Hepatocyte (in vitro differentiated cells): ENCODE data around the gene OBSCN. TPM values are rescaled to one million over a fixed set of nuclear protein-coding genes. Genes with fewer than 3 reads are reported as not detected.

ENCODE experiments used
- DNase-seq: peaks from one replicate; pipeline ENCODE4 v3.0.0-alpha.2; 2016; ENCODE audit warnings: low spot score
- H2AFZ ChIP-seq: fragments of 200-600 bp; sonication (generic); 2 replicates; pipeline ENCODE4 v1.6.0; 2016; ENCODE audit warnings: antibody characterized with exemption, mild to moderate bottlenecking
- H3K27ac ChIP-seq: fragments of 200-600 bp; sonication (generic); 2 replicates; pipeline ENCODE4 v1.5.1; 2016; ENCODE audit warnings: mild to moderate bottlenecking
- H3K27me3 ChIP-seq: fragments of 200-600 bp; sonication (generic); 2 replicates; pipeline ENCODE4 v1.6.1; 2016
- H3K36me3 ChIP-seq: fragments of 200-600 bp; sonication (generic); replicated peaks from 2 replicates; pipeline ENCODE4 v1.5.1; 2016; ENCODE audit warnings: low read depth; ENCODE audit not compliant: insufficient read depth
- H3K4me1 ChIP-seq: fragments of 200-600 bp; sonication (generic); 2 replicates; pipeline ENCODE4 v1.5.1; 2016; ENCODE audit warnings: mild to moderate bottlenecking, moderate library complexity; ENCODE audit not compliant: insufficient read depth
- H3K4me2 ChIP-seq: fragments of 200-600 bp; sonication (generic); 2 replicates; pipeline ENCODE4 v1.6.0; 2016
- H3K4me3 ChIP-seq: fragments of 200-600 bp; sonication (generic); 2 replicates; pipeline ENCODE4 v1.5.1; 2016; ENCODE audit warnings: mild to moderate bottlenecking
- H3K79me2 ChIP-seq: fragments of 200-600 bp; sonication (generic); 2 replicates; pipeline ENCODE4 v1.6.0; 2017; ENCODE audit warnings: mild to moderate bottlenecking
- H3K9me2 ChIP-seq: fragments of 200-600 bp; sonication (generic); replicated peaks from 2 replicates; pipeline ENCODE4 v1.6.0; 2017; ENCODE audit warnings: mild to moderate bottlenecking; ENCODE audit not compliant: insufficient read depth
- H3K9me3 ChIP-seq: fragments of 200-600 bp; sonication (generic); 2 replicates; pipeline ENCODE4 v1.5.1; 2016; ENCODE audit warnings: low read depth, mild to moderate bottlenecking
- H4K20me1 ChIP-seq: fragments of 200-600 bp; sonication (generic); 2 replicates; pipeline ENCODE4 v1.6.0; 2016; ENCODE audit warnings: mild to moderate bottlenecking; ENCODE audit not compliant: insufficient read depth, poor library complexity, severe bottlenecking
- CTCF ChIP-seq: fragments of 200-600 bp; sonication (generic); IDR thresholded peaks from 2 replicates; pipeline ENCODE4 v1.5.1; 2016; ENCODE audit warnings: antibody characterized with exemption, mild to moderate bottlenecking; ENCODE audit not compliant: poor library complexity
- EZH2 ChIP-seq: fragments of 200-600 bp; sonication (generic); IDR thresholded peaks from 2 replicates; pipeline ENCODE4 v1.6.1; 2016; ENCODE audit warnings: antibody characterized with exemption, mild to moderate bottlenecking, borderline replicate concordance
- EZH2phosphoT487 ChIP-seq: fragments of 200-600 bp; sonication (generic); IDR thresholded peaks from one replicate; pipeline ENCODE4 v1.6.1; 2018; ENCODE audit warnings: antibody characterized with exemption, mild to moderate bottlenecking, low read depth, moderate library complexity; ENCODE audit not compliant: unreplicated experiment, severe bottlenecking
- WGBS: methylation state at CpG from one replicate; pipeline ENCODE4 v1.1.6; 2016; ENCODE audit warnings: low lambda C conversion rate; ENCODE audit errors: missing lambda C conversion rate; 5-methylcytosine and 5-hydroxymethylcytosine counted together
- polyA plus RNA-seq: library from polyadenylated mRNA; unstranded; fragments of >200 nt; fragmentation: Nextera tagmentation; extraction: Ambion mirVana; gene quantifications from 2 replicates; pipeline ENCODE4 v1.2.1, GENCODE V29; 2016
- total RNA-seq: library from RNA; depleted of rRNA; stranded (reverse); fragments of >200 nt; gene quantifications from 2 replicates; pipeline ENCODE4 v1.2.3, GENCODE V29; 2014

The OBSCN gene
- total and polyA plus RNA-seq, 2 experiments from 2014 or later = 15.0 to 22.4 TPM

DNA sequence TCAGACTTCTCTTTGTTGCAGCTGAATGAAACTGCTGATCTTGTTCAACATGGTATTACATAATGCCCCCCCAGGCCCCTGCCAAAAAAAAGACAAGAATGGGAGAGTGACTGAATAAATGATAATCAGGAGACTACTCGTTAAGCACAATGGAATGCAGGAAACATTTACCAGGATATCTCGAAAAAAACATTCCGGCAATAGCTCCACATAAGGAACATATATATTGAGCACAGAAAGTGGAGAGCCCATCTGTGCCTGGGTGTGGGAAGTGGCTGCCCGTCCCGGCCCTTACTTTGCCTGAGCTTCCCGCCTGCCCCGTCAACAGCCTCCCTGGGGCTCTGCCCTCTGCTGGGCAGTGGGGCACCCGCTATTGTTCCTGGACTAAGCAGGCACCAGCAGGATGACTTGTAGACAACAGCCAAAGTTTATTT lies 185.4 kb downstream of the OBSCN start:
- no peak overlapping the region for H2AFZ ChIP-seq
- no peaks in the 10 kb centered on the region for H3K27me3 ChIP-seq
- peak; percentile 29 for TF ChIP-seq CTCF
- TF ChIP-seq EZH2phosphoT487 = no peak
- no peak for TF ChIP-seq EZH2
- H3K4me3 ChIP-seq = no peak overlapping the region
- H3K36me3 ChIP-seq = no peaks in the 10 kb centered on the region
- no peaks in the 10 kb centered on the region for H3K9me3 ChIP-seq
- no peak overlapping the region for H3K27ac ChIP-seq
- H4K20me1 ChIP-seq = no peaks in the 10 kb centered on the region
- no peaks in the 10 kb centered on the region for H3K4me1 ChIP-seq
- 76% methylated on average over 8 of the region's 8 CpGs for WGBS
- no peak for DNase-seq
- H3K79me2 ChIP-seq = no peaks in the 10 kb centered on the region
- H3K4me2 ChIP-seq = no peak overlapping the region
- H3K9me2 ChIP-seq = no peaks in the 10 kb centered on the region

GRCh38 chr1:228393811-228394570 lies 186.1 kb downstream of the OBSCN start:
- Histone ChIP-seq H3K79me2 (no peaks in the 10 kb centered on the region), H2AFZ (no peak overlapping the region), H3K36me3 (no peaks in the 10 kb centered on the region), H3K4me1 (no peaks in the 10 kb centered on the region), H3K27me3 (no peaks in the 10 kb centered on the region), H3K4me2 (no peak overlapping the region), H3K9me2 (no peaks in the 10 kb centered on the region), H4K20me1 (no peaks in the 10 kb centered on the region), H3K9me3 (no peaks in the 10 kb centered on the region), H3K27ac (no peak overlapping the region), H3K4me3 (no peak overlapping the region)
- 95% methylated on average over 9 of the region's 9 CpGs for WGBS
- DNase-seq = no peak
- TF ChIP-seq EZH2 (no peak), CTCF (no peak), EZH2phosphoT487 (no peak)

GRCh38 chr1:228394571-228395394 lies 186.9 kb downstream of the OBSCN start:
- H3K36me3 ChIP-seq = no peaks in the 10 kb centered on the region
- H3K27ac ChIP-seq = no peak overlapping the region
- no peak for DNase-seq
- H3K4me3 ChIP-seq = no peak overlapping the region
- WGBS = 97% methylated on average over 37 of the region's 38 CpGs
- no peaks in the 10 kb centered on the region for H3K4me1 ChIP-seq
- no peaks in the 10 kb centered on the region for H3K9me3 ChIP-seq
- H3K9me2 ChIP-seq = no peaks in the 10 kb centered on the region
- no peak overlapping the region for H2AFZ ChIP-seq
- no peak for TF ChIP-seq EZH2
- TF ChIP-seq EZH2phosphoT487 = no peak
- TF ChIP-seq CTCF = no peak
- H3K79me2 ChIP-seq = no peaks in the 10 kb centered on the region
- H4K20me1 ChIP-seq = peaks cover 3% of the 10 kb centered on the region
- H3K4me2 ChIP-seq = no peak overlapping the region
- no peaks in the 10 kb centered on the region for H3K27me3 ChIP-seq
